Right lobe of liver (tissue), 6 donors: ENCODE results near the gene NDRG3. TPM values are rescaled to one million over a fixed set of nuclear protein-coding genes. Genes with fewer than 3 reads are reported as not detected.

Source experiments
- ATAC-seq, 4 donors: fragments of 200-7000 bp; cut with Tn5 transposase; one replicate each; pipeline ENCODE4 v1.9.1; 2020; ENCODE audit warnings: mild to moderate bottlenecking in 4 of 4, moderate library complexity in 4 of 4
- DNase-seq, 3 donors: peaks; one replicate each; pipeline ENCODE4 v3.0.0-alpha.2; 2020
- H3K27ac ChIP-seq, 3 donors: fragments of 200-600 bp; one replicate each; pipeline ENCODE4 v1.8.0; 2022
- H3K27me3 ChIP-seq, 2 donors: fragments of 200-600 bp; one replicate each; pipeline ENCODE4 v1.8.0; 2022
- H3K36me3 ChIP-seq, 4 donors: fragments of 200-600 bp; sonication (generic) in 1 of 4; one replicate each; pipeline versions ENCODE4 v1.5.1 to v1.8.0; 2017 to 2022; ENCODE audit warnings: control low read depth in 1 of 4
- H3K4me1 ChIP-seq, 4 donors: fragments of 200-600 bp; sonication (generic) in 1 of 4; one replicate each; pipeline versions ENCODE4 v1.5.1 to v1.8.0; 2017 to 2022; ENCODE audit warnings: control low read depth in 1 of 4
- H3K4me3 ChIP-seq, 3 donors: fragments of 200-600 bp; one replicate each; pipeline ENCODE4 v1.8.0; 2022
- H3K9me3 ChIP-seq, 4 donors: fragments of 200-600 bp; sonication (generic) in 1 of 4; one replicate each; pipeline versions ENCODE4 v1.5.1 to v1.8.0; 2017 to 2022; ENCODE audit warnings: control low read depth in 1 of 4
- CTCF ChIP-seq, 4 donors: fragments of 200-600 bp in 3 of 4; fragments of 450-650 bp in 1 of 4; IDR thresholded peaks; one replicate each; pipeline versions ENCODE4 v1.5.1 to v1.8.0; 2016 to 2022; ENCODE audit warnings: antibody characterized with exemption in 4 of 4, mild to moderate bottlenecking in 2 of 4
- POLR2A ChIP-seq: fragments of 450-650 bp; IDR thresholded peaks from one replicate; pipeline ENCODE4 v1.6.1; 2017; ENCODE audit warnings: antibody characterized with exemption, mild to moderate bottlenecking
- WGBS: methylation state at CpG from one replicate; pipeline ENCODE4 v1.1.6; 2018; ENCODE audit warnings: low coverage, low lambda C conversion rate; ENCODE audit not compliant: insufficient coverage; ENCODE audit errors: missing lambda C conversion rate; 5-methylcytosine and 5-hydroxymethylcytosine counted together
- intact Hi-C, 2 donors: fragments of 100-400 bp; cut with DNase I; formaldehyde crosslinking; loops; one replicate each; pipeline versions ENCODE4 v1.11.2 to v1.14.1; 2022
- total RNA-seq, 6 experiments: library from RNA; depleted of rRNA in 2 of 6; stranded (reverse); fragments of >200 nt in 2 of 6; fragmentation: NEBNext Ultra II Directional in 3 of 6; extraction: Animal tissue kit (Norgen Biotek cat#: 25700) in 3 of 6; gene quantifications; one replicate each; pipeline versions ENCODE4 v1.1.0 to v1.2.4, GENCODE V29; 2016 to 2023
- donor health status: DM: no; HTN: yes; CAD: no.
- donor health status: DM: no; HTN: no; CAD: no.
- donor health status: DM: no; HTN: no; CAD: no.
- donor health status: DM: no; HTN: yes; CAD: no.
- donor health status: DM: no; HTN: yes; CAD: no.

Gene NDRG3
- total RNA-seq, 6 experiments from 2014 or later: 5.2 to 8.0 (median 7.0) TPM

GRCh38 chr20:36777167-36777566 lies 31.3 kb upstream of the NDRG3 start:
- intact Hi-C loops: no loop called here
- H3K9me3 ChIP-seq: no peaks in the 10 kb centered on the region

GRCh38 chr20:36775826-36776225 lies 29.9 kb upstream of the NDRG3 start:
- DNase-seq (no peak), ATAC-seq (no peak)
- Histone ChIP-seq H3K9me3 (no peaks in the 10 kb centered on the region), H3K27me3 (no peaks in the 10 kb centered on the region), H3K4me1 (peaks cover 0 to 8% (median 3%) of the 10 kb centered on the region in 4 donors), H3K36me3 (no peaks in the 10 kb centered on the region), H3K27ac (no peak overlapping the region), H3K4me3 (no peak overlapping the region)
- 89% methylated on average over 3 of the region's 3 CpGs for WGBS
- TF ChIP-seq CTCF (IDR thresholded peaks at IDR 0.05) (no peak), POLR2A (no peak)
- intact Hi-C loops: no loop called here

More at GRCh38 chr20:36777167-36777566, 31.3 kb upstream of the NDRG3 start:
- WGBS: 49% methylated on average over 3 of the region's 3 CpGs
- Histone ChIP-seq H3K36me3 (no peaks in the 10 kb centered on the region), H3K27me3 (no peaks in the 10 kb centered on the region), H3K4me1 (peaks cover 0 to 8% (median 3%) of the 10 kb centered on the region in 4 donors), H3K27ac (no peak overlapping the region), H3K4me3 (no peak overlapping the region)
- DNase-seq (no peak), ATAC-seq (no peak)
- no peak for TF ChIP-seq CTCF (IDR thresholded peaks at IDR 0.05)
- no peak for TF ChIP-seq POLR2A

- no peak for ATAC-seq
- Histone ChIP-seq H3K4me1 (peaks cover 0 to 8% (median 3%) of the 10 kb centered on the region in 4 donors), H3K27me3 (no peaks in the 10 kb centered on the region), H3K27ac (no peak overlapping the region), H3K9me3 (no peaks in the 10 kb centered on the region), H3K4me3 (no peak overlapping the region), H3K36me3 (no peaks in the 10 kb centered on the region)
- intact Hi-C loops: no loop called here
- WGBS: no CpG with 5 or more reads among the region's 2 CpGs
- TF ChIP-seq CTCF (IDR thresholded peaks at IDR 0.05) (no peak), POLR2A (no peak)
- DNase-seq: no peak
Measured at GRCh38 chr20:36775196-36775595, 29.3 kb upstream of the NDRG3 start.

GRCh38 chr20:36773597-36774390 lies 27.9 kb upstream of the NDRG3 start, which contains the start of gene DSN1:
Gene DSN1 (minus strand): TSS chr20:36773763. CDS start chr20:36771458, 2,305 bp downstream.
- Histone ChIP-seq H3K36me3 (no peaks in the 10 kb centered on the region), H3K9me3 (no peaks in the 10 kb centered on the region), H3K4me1 (peaks cover 0 to 8% (median 3%) of the 10 kb centered on the region in 4 donors), H3K27me3 (no peaks in the 10 kb centered on the region), H3K27ac (peak within 1 kb of the TSS; percentile 84 to 99 (median 94)), H3K4me3 (peak within 1 kb of the TSS; percentile 69 to 76 (median 72))
- WGBS: under 1% methylated on average over 27 of the region's 61 CpGs
- peak; percentile 94 to 97 (median 96) for ATAC-seq
- intact Hi-C loops: no loop called here
- peak; percentile 99 for DNase-seq
- peak in 2 of 4 donors; percentile 53 to 60 for TF ChIP-seq CTCF (IDR thresholded peaks at IDR 0.05)
- TF ChIP-seq POLR2A: peak; percentile 80
